Stimulated activated CD8-positive, alpha-beta memory T cell treated with anti-CD3 and anti-CD28 coated beads, Interleukin-12 subunit alpha, Interleukin-12 subunit beta, amount 100 ng/mL, for 4 hours (primary cell): ENCODE measurements around the gene BHMT2.
A peak's percentile ranks its signal among the peaks of the same experiment; 100 is the strongest.

Source experiments
- DNase-seq: peaks from one replicate; pipeline ENCODE4 v3.0.0-alpha.2; 2020; ENCODE audit warnings: low read depth

Gene BHMT2

GRCh38 chr5:79122973-79123372 is 53.4 kb downstream of the BHMT2 start:
- no peak for DNase-seq

- no peak for DNase-seq
Measured at GRCh38 chr5:79124607-79125006, 55.0 kb downstream of the BHMT2 start.

GRCh38 chr5:79130781-79131180 is 61.2 kb downstream of the BHMT2 start:
- no peak for DNase-seq

GRCh38 chr5:79133121-79133656 is 63.6 kb downstream of the BHMT2 start:
- no peak for DNase-seq

GRCh38 chr5:79133657-79134451 is 64.3 kb downstream of the BHMT2 start:
- DNase-seq: peak; percentile 25

GRCh38 chr5:79135790-79136553 is 66.4 kb downstream of the BHMT2 start:
- no peak for DNase-seq

GRCh38 chr5:79136618-79137017 is 67.1 kb downstream of the BHMT2 start:
- DNase-seq: no peak
